ENCODE results near the gene DNAJC5.
"Not testable (repeated sequence)": the region's sequence is repeated elsewhere in the genome, so short reads cannot be mapped to it uniquely, and the experiment has no call there.

The DNAJC5 gene

GRCh38 chr20:63969838-63970713 is 75.2 kb downstream of the DNAJC5 start, which contains the start of gene ZNF512B:
TSS of gene ZNF512B (minus strand) at chr20:63969930. CDS start at chr20:63967950, 1,980 bp downstream.
- peak; percentile 87 for DNase-seq

- no peak for DNase-seq
Measured at GRCh38 chr20:63970714-63971431, 75.9 kb downstream of the DNAJC5 start.

GRCh38 chr20:63971960-63972311 is 77.0 kb downstream of the DNAJC5 start:
- DNase-seq = not testable (repeated sequence)

GRCh38 chr20:63972312-63973159 is 77.6 kb downstream of the DNAJC5 start:
- no peak for DNase-seq

GRCh38 chr20:63973160-63973479 is 78.2 kb downstream of the DNAJC5 start:
- DNase-seq = no peak

- peak; percentile 63 for DNase-seq
Measured at GRCh38 chr20:63973636-63974401, 78.9 kb downstream of the DNAJC5 start.

- DNase-seq = no peak
Measured at GRCh38 chr20:63974402-63975200, 79.7 kb downstream of the DNAJC5 start.

GRCh38 chr20:63976511-63976910 is 81.6 kb downstream of the DNAJC5 start:
- DNase-seq = not testable (repeated sequence)

GRCh38 chr20:63976980-63977738 is 82.2 kb downstream of the DNAJC5 start:
- no peak for DNase-seq

- DNase-seq = no peak
Measured at GRCh38 chr20:63977739-63978276, 82.9 kb downstream of the DNAJC5 start.

GRCh38 chr20:63978319-63979228 is 83.6 kb downstream of the DNAJC5 start:
- DNase-seq = peak; percentile 24

- no peak for DNase-seq
Measured at GRCh38 chr20:63979229-63979556, 84.3 kb downstream of the DNAJC5 start.

GRCh38 chr20:63979557-63980316 is 84.8 kb downstream of the DNAJC5 start, which contains the start of gene SAMD10:
TSS of gene SAMD10 (minus strand) at chr20:63979642. CDS start at chr20:63979467, 175 bp downstream.
- DNase-seq = peak; percentile 89

GRCh38 chr20:63980317-63980805 is 85.4 kb downstream of the DNAJC5 start:
- DNase-seq = peak; percentile 14

GRCh38 chr20:63980806-63981728 is 86.1 kb downstream of the DNAJC5 start, which contains the start of gene PRPF6:
TSS of gene PRPF6 (plus strand) at chr20:63981132. CDS start at chr20:63981246, 114 bp downstream.
- DNase-seq = peak; percentile 99

GRCh38 chr20:63982937-63983336 is 88.0 kb downstream of the DNAJC5 start:
- no peak for DNase-seq

Measured in NCI-H2171 (cell line).